Measurements from ENCODE around the gene ISL2. TPM values are rescaled to one million over a fixed set of nuclear protein-coding genes. Genes with fewer than 3 reads are reported as not detected.
"Not testable (repeated sequence)": the region's sequence is repeated elsewhere in the genome, so short reads cannot be mapped to it uniquely, and the experiment has no call there.

The ISL2 gene
- total and polyA plus RNA-seq, 3 experiments from 2014 or later = 0.15 to 0.22 TPM; not detected in 1

DNA sequence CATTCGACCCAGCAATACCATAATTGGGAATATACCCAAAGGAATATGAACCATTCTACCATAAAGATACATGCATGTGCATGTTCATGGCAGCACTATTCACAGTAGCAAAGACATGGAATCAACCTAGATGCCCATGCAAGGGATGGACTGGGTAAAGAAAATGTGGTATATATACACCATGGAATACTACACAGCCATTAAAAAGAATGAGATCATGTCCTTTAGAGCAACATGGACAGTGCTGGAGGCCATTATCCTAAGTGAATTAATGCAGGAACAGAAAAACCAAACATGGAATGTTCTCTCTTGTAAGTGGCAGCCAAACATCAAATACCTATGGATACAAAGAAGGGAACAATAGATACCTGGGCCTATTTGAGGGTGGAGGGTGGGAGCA is 32.7 kb upstream of the ISL2 start:
- ChIA-PET POLR2A (interaction anchor here (0.7 kb wide), 1 partner anchor 204 kb away, joined by 9 read pairs; no protein-coding TSS in a partner anchor), CTCF (no interaction called here)
- H3K36me3 ChIP-seq (ENCODE audit: insufficient read depth, low read length) = no peaks in the 10 kb centered on the region
- Mint-ChIP-seq H3K27me3 (no peaks in the 10 kb centered on the region), H3K36me3 (peaks cover 0 to 5% (median 3%) of the 10 kb centered on the region in 3 donors), H3K4me3 (no peak overlapping the region), H3K4me1 (peaks cover 42 to 60% (median 47%) of the 10 kb centered on the region in 3 donors), H3K9me3 (no peaks in the 10 kb centered on the region), H3K27ac (no peak overlapping the region)
- H3K27ac ChIP-seq (ENCODE audit: low read depth, low read length) = no peak overlapping the region
- no peaks in the 10 kb centered on the region for H3K9me3 ChIP-seq (ENCODE audit: low read length)
- DNase-seq = no peak
- no peaks in the 10 kb centered on the region for H3K27me3 ChIP-seq (ENCODE audit: insufficient read depth, low read length, poor library complexity, severe bottlenecking)
- peaks cover 9% of the 10 kb centered on the region for H3K4me1 ChIP-seq (ENCODE audit: insufficient read depth, low read length)
- no peak overlapping the region for H3K4me3 ChIP-seq (ENCODE audit: low read length)

DNA sequence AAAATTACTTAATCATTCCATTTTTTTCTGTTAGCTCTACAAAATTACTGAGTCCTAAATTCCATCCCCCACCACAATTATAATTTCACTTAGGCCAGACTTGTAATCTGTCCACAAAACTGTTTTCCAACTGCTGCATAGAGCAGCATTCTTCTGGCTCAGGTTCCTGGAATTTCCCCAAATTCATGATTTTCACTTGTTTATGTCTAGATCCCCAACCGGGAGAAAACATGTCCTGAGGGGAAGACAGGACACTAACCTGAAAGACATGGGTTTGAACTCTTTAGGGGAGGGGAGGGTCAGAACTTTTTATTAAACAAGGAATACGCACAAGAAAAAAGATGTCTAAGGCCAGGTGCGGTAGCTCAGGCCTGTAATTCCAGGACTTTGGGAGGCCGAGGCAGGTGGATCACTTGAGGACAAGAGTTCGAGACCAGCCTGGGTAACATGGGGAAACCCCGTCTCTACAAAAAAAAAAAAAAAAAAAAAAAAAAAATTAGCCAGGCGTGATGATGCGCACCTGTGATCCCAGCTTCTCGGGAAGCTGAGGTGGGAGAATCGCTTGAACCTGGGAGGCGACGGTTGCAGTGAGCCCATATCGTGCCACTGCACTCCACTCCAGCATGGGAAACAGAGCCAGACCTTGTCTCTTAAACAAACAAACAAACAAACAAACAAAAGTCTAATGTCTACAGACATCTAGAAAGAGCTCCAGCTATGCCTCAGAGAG is 26.8 kb upstream of the ISL2 start:
- Histone ChIP-seq H3K27ac (ENCODE audit: low read depth, low read length) (peak overlapping the region; percentile 86), H3K4me1 (ENCODE audit: insufficient read depth, low read length) (peaks cover 16% of the 10 kb centered on the region), H3K36me3 (ENCODE audit: insufficient read depth, low read length) (no peaks in the 10 kb centered on the region), H3K4me3 (ENCODE audit: low read length) (no peak overlapping the region), H3K27me3 (ENCODE audit: insufficient read depth, low read length, poor library complexity, severe bottlenecking) (no peaks in the 10 kb centered on the region), H3K9me3 (ENCODE audit: low read length) (no peaks in the 10 kb centered on the region)
- CTCF ChIA-PET = no interaction called here
- H3K9me3 Mint-ChIP-seq = peaks cover 0 to 2% (median 0%) of the 10 kb centered on the region in 5 donors
- peak overlapping the region in 3 of 8 donors; percentile 71 to 93 (median 75) for H3K27ac Mint-ChIP-seq
- no peak for DNase-seq
- peaks cover 0 to 19% (median 1%) of the 10 kb centered on the region in 3 donors for H3K36me3 Mint-ChIP-seq
- POLR2A ChIA-PET = no interaction called here
- peak overlapping the region; percentile 86 to 98 (median 92) for H3K4me3 Mint-ChIP-seq
- peaks cover 34 to 64% (median 58%) of the 10 kb centered on the region in 3 donors for H3K4me1 Mint-ChIP-seq
- H3K27me3 Mint-ChIP-seq = no peaks in the 10 kb centered on the region

DNA sequence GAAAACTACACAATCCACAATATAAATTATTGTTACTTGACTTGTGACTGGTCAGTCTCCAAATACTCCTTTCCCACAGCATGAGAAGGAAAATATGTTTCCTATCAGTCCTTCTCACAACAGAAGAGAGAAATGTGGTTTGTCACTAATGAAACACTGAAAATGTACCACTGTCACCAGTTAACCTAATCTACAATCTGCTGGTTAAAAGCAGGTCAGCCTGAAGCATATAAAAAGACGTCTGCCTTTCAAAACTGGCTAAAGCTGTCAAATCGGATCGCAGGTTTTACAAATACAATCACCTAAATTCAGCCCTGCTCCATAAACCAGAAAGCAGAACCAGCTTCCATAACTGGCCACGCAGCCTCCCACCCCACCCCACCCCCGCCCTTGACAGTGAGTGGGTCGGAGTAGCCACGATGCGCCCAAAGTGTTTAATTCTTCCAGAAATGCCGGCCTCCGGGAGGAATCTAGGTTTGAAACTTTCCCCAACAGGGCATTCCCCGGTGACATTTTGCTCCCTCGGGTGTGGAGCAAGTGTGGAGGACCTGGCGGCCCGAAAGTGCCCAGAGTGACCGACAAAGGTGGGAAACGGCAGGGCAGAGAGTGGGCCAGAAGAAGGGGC is 26.0 kb upstream of the ISL2 start:
- DNase-seq = peak in 1 of 5 donors; percentile 7
- peaks cover 0 to 2% (median 0%) of the 10 kb centered on the region in 5 donors for H3K9me3 Mint-ChIP-seq
- Histone ChIP-seq H3K36me3 (ENCODE audit: insufficient read depth, low read length) (no peaks in the 10 kb centered on the region), H3K27me3 (ENCODE audit: insufficient read depth, low read length, poor library complexity, severe bottlenecking) (no peaks in the 10 kb centered on the region), H3K9me3 (ENCODE audit: low read length) (no peaks in the 10 kb centered on the region), H3K4me3 (ENCODE audit: low read length) (peak overlapping the region; percentile 68), H3K4me1 (ENCODE audit: insufficient read depth, low read length) (peaks cover 16% of the 10 kb centered on the region), H3K27ac (ENCODE audit: low read depth, low read length) (peak overlapping the region; percentile 86)
- H3K27me3 Mint-ChIP-seq = no peaks in the 10 kb centered on the region
- peaks cover 0 to 16% (median 0%) of the 10 kb centered on the region in 3 donors for H3K36me3 Mint-ChIP-seq
- peaks cover 28 to 56% (median 50%) of the 10 kb centered on the region in 3 donors for H3K4me1 Mint-ChIP-seq
- ChIA-PET POLR2A (no interaction called here), CTCF (no interaction called here)
- H3K4me3 Mint-ChIP-seq = peak overlapping the region; percentile 86 to 98 (median 93)
- peak overlapping the region; percentile 63 to 93 (median 90) for H3K27ac Mint-ChIP-seq

- peaks cover 0 to 1% of the 10 kb centered on the region in 2 donors for H3K27me3 Mint-ChIP-seq
- Histone ChIP-seq H3K27ac (ENCODE audit: low read depth, low read length) (peak within 1 kb of the TSS; percentile 86), H3K9me3 (ENCODE audit: low read length) (no peaks in the 10 kb centered on the region), H3K27me3 (ENCODE audit: insufficient read depth, low read length, poor library complexity, severe bottlenecking) (no peaks in the 10 kb centered on the region), H3K4me3 (ENCODE audit: low read length) (peak within 1 kb of the TSS; percentile 68), H3K4me1 (ENCODE audit: insufficient read depth, low read length) (peaks cover 16% of the 10 kb centered on the region), H3K36me3 (ENCODE audit: insufficient read depth, low read length) (no peaks in the 10 kb centered on the region)
- peaks cover 24 to 52% (median 46%) of the 10 kb centered on the region in 3 donors for H3K4me1 Mint-ChIP-seq
- DNase-seq = peak; percentile 78 to 93 (median 80)
- H3K27ac Mint-ChIP-seq = peak within 1 kb of the TSS; percentile 63 to 93 (median 90)
- peaks cover 0 to 16% (median 0%) of the 10 kb centered on the region in 3 donors for H3K36me3 Mint-ChIP-seq
- H3K9me3 Mint-ChIP-seq = peaks cover 0 to 2% (median 0%) of the 10 kb centered on the region in 5 donors
- POLR2A ChIA-PET = no interaction called here
- CTCF ChIA-PET = no interaction called here
- peak within 1 kb of the TSS; percentile 86 to 98 (median 93) for H3K4me3 Mint-ChIP-seq
These were observed 25.2 kb upstream of the ISL2 start, which contains the start of gene ETFA for GRCh38 chr15:76311100-76311953. ETFA (minus strand) TSS chr15:76311469; CDS start chr15:76311388, 81 bp downstream.

DNA sequence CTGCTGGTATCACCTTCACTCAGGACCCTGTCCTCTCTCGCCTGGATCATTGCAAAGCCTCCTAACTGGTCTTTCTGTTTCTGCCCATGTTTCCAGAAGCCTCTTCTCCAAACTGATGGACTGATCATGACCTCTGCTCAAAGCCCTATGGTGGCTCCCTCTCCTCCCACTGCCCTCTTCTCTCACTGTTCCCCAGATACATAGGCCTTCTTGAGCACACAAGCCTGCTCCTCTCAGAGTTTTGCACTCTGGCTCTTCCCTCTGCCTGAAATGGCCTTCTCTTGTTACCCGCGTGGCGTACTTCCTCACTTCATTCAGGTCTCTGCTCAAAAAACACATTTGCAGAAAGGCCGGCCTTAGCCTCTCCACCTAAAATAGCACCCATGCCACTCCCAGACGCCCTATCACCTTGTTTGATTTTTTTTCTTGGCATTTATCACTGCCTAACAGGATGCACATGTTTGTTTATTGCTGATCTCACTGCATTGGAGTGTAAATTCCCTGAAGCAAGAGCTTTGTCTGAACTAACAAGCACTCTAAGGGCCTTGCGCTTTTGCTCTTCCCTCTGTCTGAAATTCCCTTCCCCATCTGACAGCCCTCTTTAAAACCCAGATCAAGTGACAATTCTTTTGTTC is 23.9 kb upstream of the ISL2 start:
- peak overlapping the region; percentile 48 to 98 (median 68) for H3K4me3 Mint-ChIP-seq
- no peak overlapping the region for H3K4me3 ChIP-seq (ENCODE audit: low read length)
- ChIA-PET POLR2A (no interaction called here), CTCF (no interaction called here)
- H3K27ac Mint-ChIP-seq = peak overlapping the region in 4 of 8 donors; percentile 14 to 87 (median 54)
- H3K4me1 Mint-ChIP-seq = peaks cover 19 to 43% (median 40%) of the 10 kb centered on the region in 3 donors
- H3K36me3 ChIP-seq (ENCODE audit: insufficient read depth, low read length) = no peaks in the 10 kb centered on the region
- H3K9me3 ChIP-seq (ENCODE audit: low read length) = no peaks in the 10 kb centered on the region
- peaks cover 16% of the 10 kb centered on the region for H3K4me1 ChIP-seq (ENCODE audit: insufficient read depth, low read length)
- peaks cover 6 to 8% of the 10 kb centered on the region in 2 donors for H3K27me3 Mint-ChIP-seq
- peaks cover 0 to 16% (median 0%) of the 10 kb centered on the region in 3 donors for H3K36me3 Mint-ChIP-seq
- no peak for DNase-seq
- H3K9me3 Mint-ChIP-seq = peaks cover 0 to 2% (median 0%) of the 10 kb centered on the region in 5 donors
- H3K27me3 ChIP-seq (ENCODE audit: insufficient read depth, low read length, poor library complexity, severe bottlenecking) = no peaks in the 10 kb centered on the region
- H3K27ac ChIP-seq (ENCODE audit: low read depth, low read length) = no peak overlapping the region

GRCh38 chr15:76313175-76313567 is 23.4 kb upstream of the ISL2 start:
- Mint-ChIP-seq H3K27ac (peak overlapping the region in 3 of 8 donors; percentile 16 to 75 (median 72)), H3K27me3 (peaks cover 6 to 11% of the 10 kb centered on the region in 2 donors), H3K4me3 (peak overlapping the region in 6 of 7 donors; percentile 6 to 98 (median 77)), H3K36me3 (peaks cover 0 to 15% (median 0%) of the 10 kb centered on the region in 3 donors), H3K4me1 (peaks cover 18 to 38% (median 35%) of the 10 kb centered on the region in 3 donors)
- H3K27ac ChIP-seq (ENCODE audit: low read depth, low read length); H3K27me3 ChIP-seq (ENCODE audit: insufficient read depth, low read length, poor library complexity, severe bottlenecking); H3K9me3 Mint-ChIP-seq; DNase-seq; H3K9me3 ChIP-seq (ENCODE audit: low read length); H3K36me3 ChIP-seq (ENCODE audit: insufficient read depth, low read length); H3K4me3 ChIP-seq (ENCODE audit: low read length); POLR2A ChIA-PET; CTCF ChIA-PET: not testable (repeated sequence)
- H3K4me1 ChIP-seq (ENCODE audit: insufficient read depth, low read length) = peaks cover 16% of the 10 kb centered on the region

- Histone ChIP-seq H3K27ac (ENCODE audit: low read depth, low read length) (no peak overlapping the region), H3K27me3 (ENCODE audit: insufficient read depth, low read length, poor library complexity, severe bottlenecking) (no peaks in the 10 kb centered on the region), H3K4me1 (ENCODE audit: insufficient read depth, low read length) (peaks cover 16% of the 10 kb centered on the region), H3K4me3 (ENCODE audit: low read length) (no peak overlapping the region), H3K36me3 (ENCODE audit: insufficient read depth, low read length) (no peaks in the 10 kb centered on the region), H3K9me3 (ENCODE audit: low read length) (no peaks in the 10 kb centered on the region)
- POLR2A ChIA-PET = no interaction called here
- peak overlapping the region in 2 of 7 donors; percentile 30 to 98 for H3K4me3 Mint-ChIP-seq
- H3K27ac Mint-ChIP-seq = peak overlapping the region in 1 of 8 donors; percentile 72
- peaks cover 0 to 2% (median 0%) of the 10 kb centered on the region in 5 donors for H3K9me3 Mint-ChIP-seq
- no peak for DNase-seq
- H3K4me1 Mint-ChIP-seq = peaks cover 13 to 32% (median 29%) of the 10 kb centered on the region in 3 donors
- CTCF ChIA-PET = no interaction called here
- H3K27me3 Mint-ChIP-seq = peaks cover 6 to 11% of the 10 kb centered on the region in 2 donors
- peaks cover 0 to 14% (median 0%) of the 10 kb centered on the region in 3 donors for H3K36me3 Mint-ChIP-seq
These were observed 22.8 kb upstream of the ISL2 start for GRCh38 chr15:76313731-76314130.

All from CD8-positive, alpha-beta memory T cell (primary cell).